ENCODE results near the gene PPP2R2D. TPM values are rescaled to one million over a fixed set of nuclear protein-coding genes. Genes with fewer than 3 reads are reported as not detected.

Gene PPP2R2D
- total RNA-seq, result 27.4 TPM
- long read RNA-seq, full-length matches to known transcripts, result 1 of 13 reads
- long read RNA-seq, partial matches to known transcripts, result 6 of 13 reads
- long read RNA-seq, other reads (novel, unspliced or antisense), result 6 of 13 reads

- DNase-seq (ENCODE audit: low spot score), result peak; percentile 97
These were observed at the start of gene PPP2R2D for GRCh38 chr10:131900350-131901152. Gene PPP2R2D, plus strand, starts transcription at chr10:131901008. Its CDS starts 141 bp downstream, at chr10:131901149.

- no peak for DNase-seq (ENCODE audit: low spot score)
These were observed 49.5 kb upstream of the PPP2R2D start for GRCh38 chr10:131851346-131851745.

- DNase-seq (ENCODE audit: low spot score), result no peak
These were observed 48.5 kb upstream of the PPP2R2D start for GRCh38 chr10:131852176-131852822.

- DNase-seq (ENCODE audit: low spot score), result peak; percentile 82
These were observed 47.8 kb upstream of the PPP2R2D start for GRCh38 chr10:131852823-131853609.

- no peak for DNase-seq (ENCODE audit: low spot score)
These were observed 47.2 kb upstream of the PPP2R2D start for GRCh38 chr10:131853610-131853964.

GRCh38 chr10:131854579-131855335 lies 46.1 kb upstream of the PPP2R2D start:
- DNase-seq (ENCODE audit: low spot score), result peak; percentile 82

GRCh38 chr10:131855461-131856401 lies 45.1 kb upstream of the PPP2R2D start:
- DNase-seq (ENCODE audit: low spot score), result peak; percentile 83

GRCh38 chr10:131856441-131857094 lies 44.2 kb upstream of the PPP2R2D start:
- peak; percentile 55 for DNase-seq (ENCODE audit: low spot score)

- peak; percentile 71 for DNase-seq (ENCODE audit: low spot score)
These were observed 43.4 kb upstream of the PPP2R2D start for GRCh38 chr10:131857156-131858117.

GRCh38 chr10:131858118-131858515 lies 42.7 kb upstream of the PPP2R2D start:
- peak; percentile 76 for DNase-seq (ENCODE audit: low spot score)

- DNase-seq (ENCODE audit: low spot score), result peak; percentile 81
These were observed 42.0 kb upstream of the PPP2R2D start for GRCh38 chr10:131858583-131859340.

GRCh38 chr10:131859341-131860020 lies 41.3 kb upstream of the PPP2R2D start:
- peak; percentile 73 for DNase-seq (ENCODE audit: low spot score)

- DNase-seq (ENCODE audit: low spot score), result peak; percentile 26
These were observed 40.5 kb upstream of the PPP2R2D start for GRCh38 chr10:131860311-131860710.

GRCh38 chr10:131860806-131861440 lies 39.9 kb upstream of the PPP2R2D start:
- DNase-seq (ENCODE audit: low spot score), result peak; percentile 82

- DNase-seq (ENCODE audit: low spot score), result no peak
These were observed 38.3 kb upstream of the PPP2R2D start for GRCh38 chr10:131862548-131862947.
